ENCODE results near the gene ZNF331.

The ZNF331 gene

DNA sequence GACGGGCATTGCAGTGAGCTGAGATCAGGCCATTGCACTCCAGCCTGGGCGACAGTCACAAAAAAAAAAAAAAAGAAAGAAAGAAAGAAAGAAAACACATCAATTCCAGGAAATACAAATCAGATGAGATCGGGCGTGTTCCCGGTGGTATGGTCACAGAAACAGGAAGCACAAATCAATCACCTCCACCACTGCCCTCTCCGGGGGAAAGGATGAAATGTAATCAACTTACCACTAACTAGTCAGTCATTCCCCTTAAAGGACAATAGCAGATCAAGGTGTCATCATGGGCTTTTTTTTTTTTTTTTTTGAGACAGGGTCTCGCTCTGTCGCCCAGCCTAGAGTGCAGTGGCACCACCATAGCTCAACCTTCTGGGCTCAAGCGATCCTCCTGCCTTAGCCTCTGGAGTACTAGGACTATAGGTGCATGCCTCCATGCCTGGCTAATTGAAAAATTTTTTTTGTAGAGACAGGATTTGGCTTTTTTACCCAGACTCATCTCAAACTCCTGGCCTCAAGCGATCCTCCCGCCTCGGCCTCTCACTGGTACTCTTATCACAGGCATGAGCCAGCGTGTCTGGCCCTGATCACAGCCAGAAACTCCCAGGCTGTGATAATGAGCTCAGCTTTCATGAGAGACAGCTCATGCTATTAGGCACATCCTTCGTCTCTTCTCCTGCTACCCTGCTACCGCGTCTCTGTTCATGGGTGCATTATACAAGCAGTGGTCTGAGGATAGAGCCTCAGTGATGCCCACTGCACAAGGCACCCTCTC is 87.0 kb downstream of the ZNF331 start:
- Histone ChIP-seq H3K4me1 (ENCODE audit: control insufficient read depth, insufficient read depth, low read length) (no peaks in the 10 kb centered on the region), H3K9me3 (ENCODE audit: control insufficient read depth, low read length) (no peaks in the 10 kb centered on the region), H3K36me3 (ENCODE audit: control insufficient read depth, insufficient read depth, low read length) (no peaks in the 10 kb centered on the region), H3K9ac (ENCODE audit: low read length) (no peak overlapping the region), H3K4me3 (ENCODE audit: low read length) (no peak overlapping the region), H3K27me3 (ENCODE audit: control insufficient read depth, insufficient read depth, low read length) (no peaks in the 10 kb centered on the region)

DNA sequence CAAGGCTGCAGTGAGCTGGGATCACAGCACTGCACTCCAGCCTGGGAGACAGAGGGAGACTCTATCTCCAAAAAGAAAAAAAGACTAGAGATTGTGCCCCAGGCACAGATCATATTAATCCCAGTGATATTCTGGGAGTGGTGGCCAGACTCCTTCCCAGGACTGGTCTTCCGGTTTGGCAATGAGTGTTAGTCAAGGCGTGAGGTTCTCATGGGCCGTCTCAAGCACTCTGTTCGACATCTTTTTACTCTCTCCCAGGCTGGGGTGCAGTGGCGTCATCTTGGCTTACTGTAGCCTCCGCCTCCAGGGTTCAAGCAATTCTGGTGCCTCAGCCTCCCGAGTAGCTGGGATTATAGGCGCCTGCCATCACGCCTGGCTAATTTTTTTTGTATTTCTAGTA is 88.5 kb downstream of the ZNF331 start:
- H3K36me3 ChIP-seq (ENCODE audit: control insufficient read depth, insufficient read depth, low read length), result no peaks in the 10 kb centered on the region
- H3K9ac ChIP-seq (ENCODE audit: low read length), result no peak overlapping the region
- no peaks in the 10 kb centered on the region for H3K9me3 ChIP-seq (ENCODE audit: control insufficient read depth, low read length)
- no peak overlapping the region for H3K4me3 ChIP-seq (ENCODE audit: low read length)
- H3K27me3 ChIP-seq (ENCODE audit: control insufficient read depth, insufficient read depth, low read length), result no peaks in the 10 kb centered on the region
- H3K4me1 ChIP-seq (ENCODE audit: control insufficient read depth, insufficient read depth, low read length), result no peaks in the 10 kb centered on the region

DNA sequence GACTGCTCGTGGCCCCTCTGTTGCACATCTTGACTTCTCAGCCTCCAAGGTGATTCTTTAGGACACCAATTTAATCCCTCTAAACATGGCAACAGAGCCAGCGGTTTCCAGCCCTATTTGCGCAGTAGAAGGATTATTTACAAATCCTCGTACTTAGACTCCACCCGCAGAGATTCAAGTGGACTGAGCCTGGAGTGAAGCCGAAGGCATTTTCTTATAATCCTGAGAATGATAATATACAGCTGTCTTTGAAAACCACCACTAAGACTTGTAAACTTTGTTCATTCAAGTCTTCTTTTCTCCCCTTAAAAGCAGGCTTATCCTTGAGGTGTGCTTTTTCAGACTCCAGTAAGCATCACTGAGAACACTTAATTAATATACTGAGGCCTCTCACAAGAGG is 89.0 kb downstream of the ZNF331 start:
- H3K9ac ChIP-seq (ENCODE audit: low read length), result no peak overlapping the region
- H3K9me3 ChIP-seq (ENCODE audit: control insufficient read depth, low read length), result no peaks in the 10 kb centered on the region
- no peaks in the 10 kb centered on the region for H3K27me3 ChIP-seq (ENCODE audit: control insufficient read depth, insufficient read depth, low read length)
- no peaks in the 10 kb centered on the region for H3K4me1 ChIP-seq (ENCODE audit: control insufficient read depth, insufficient read depth, low read length)
- H3K4me3 ChIP-seq (ENCODE audit: low read length), result no peak overlapping the region
- no peaks in the 10 kb centered on the region for H3K36me3 ChIP-seq (ENCODE audit: control insufficient read depth, insufficient read depth, low read length)
